HG02623 (cell line): Measurements from ENCODE around the gene CARTPT.

Source experiments
- ATAC-seq: cut with Tn5 transposase; IDR thresholded peaks from one replicate; pipeline ENCODE4 v1.9.1; 2021; ENCODE audit warnings: moderate library complexity; ENCODE audit not compliant: unreplicated experiment

Gene CARTPT

DNA sequence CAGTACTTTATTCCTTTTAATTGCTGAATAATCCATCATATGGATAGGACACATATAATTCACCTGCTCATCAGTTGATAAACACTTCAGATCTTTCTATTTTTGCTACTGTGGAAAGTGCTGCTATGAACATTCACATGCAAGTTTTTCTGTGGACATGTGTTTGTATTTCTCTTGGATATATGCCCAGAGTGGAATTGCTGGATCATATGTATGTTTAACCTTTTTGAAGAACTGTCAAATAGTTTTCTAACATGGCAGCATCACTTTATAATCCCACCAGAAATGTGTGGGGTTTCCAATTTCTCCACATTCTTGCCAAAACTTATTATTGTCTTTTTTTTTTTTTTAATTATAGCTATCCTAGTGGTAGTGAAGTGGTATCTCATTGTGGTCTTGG is 15.1 kb downstream of the CARTPT start:
- ATAC-seq, result no peak

DNA sequence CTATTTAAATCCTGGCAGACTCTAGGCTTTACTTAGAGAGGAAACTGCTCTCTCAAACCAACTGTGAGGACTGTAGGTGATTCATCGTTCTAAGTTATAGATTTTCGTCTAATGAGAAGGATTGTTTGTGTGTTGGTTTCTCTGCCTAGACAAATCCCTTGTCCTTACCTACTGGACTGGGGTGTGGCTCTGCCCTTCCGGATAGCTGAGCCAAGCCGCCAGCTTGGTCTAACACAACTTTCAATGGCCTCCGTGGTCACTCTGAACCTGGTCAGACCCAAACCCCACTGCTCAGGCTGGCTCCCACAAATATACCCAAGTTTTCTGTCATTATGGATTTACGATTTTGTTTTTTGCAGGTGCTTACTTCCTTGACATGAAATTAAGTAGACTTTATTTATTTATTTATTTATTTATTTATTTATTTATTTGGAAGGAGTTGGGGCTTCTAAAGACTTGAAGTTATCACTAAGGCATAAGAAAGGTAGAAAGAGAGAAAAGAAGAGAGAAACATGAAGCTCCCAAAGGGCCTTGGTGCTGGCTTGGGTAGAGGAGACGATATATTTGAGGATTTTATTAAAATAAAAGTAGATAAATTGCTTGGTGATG is 19.0 kb downstream of the CARTPT start:
- no peak for ATAC-seq

DNA sequence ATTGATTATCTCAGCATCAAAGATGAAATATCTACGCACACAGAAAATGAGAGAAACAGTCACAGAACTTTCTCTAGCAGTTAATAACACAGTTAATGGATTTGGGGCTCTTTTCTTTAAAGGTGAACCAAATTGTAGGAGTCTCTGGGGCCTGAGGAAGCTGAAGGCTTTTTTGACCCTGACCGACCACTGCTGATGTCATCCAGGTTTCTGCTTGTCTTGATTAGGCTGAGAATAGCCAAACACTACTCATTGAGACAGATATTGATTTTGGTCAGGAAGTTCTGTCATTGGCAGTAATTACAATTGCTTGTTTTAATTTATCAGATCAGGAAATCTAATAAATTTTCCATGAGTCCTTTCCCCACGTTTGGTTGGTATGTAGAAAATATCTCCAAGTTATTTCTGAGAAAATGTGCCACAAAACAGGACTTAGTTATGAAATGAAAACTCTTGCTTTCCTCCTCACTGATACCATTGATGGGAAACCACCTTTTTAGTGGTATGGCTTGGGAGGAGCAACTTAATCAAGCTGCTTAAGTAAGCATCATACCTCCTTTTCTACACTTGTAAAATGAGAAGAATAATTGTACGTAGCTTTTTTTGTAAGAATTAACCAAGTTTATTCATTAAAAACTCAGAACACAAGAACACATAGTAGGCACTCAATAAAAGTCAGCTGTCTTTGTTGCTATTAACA is 19.7 kb downstream of the CARTPT start:
- ATAC-seq, result no peak

DNA sequence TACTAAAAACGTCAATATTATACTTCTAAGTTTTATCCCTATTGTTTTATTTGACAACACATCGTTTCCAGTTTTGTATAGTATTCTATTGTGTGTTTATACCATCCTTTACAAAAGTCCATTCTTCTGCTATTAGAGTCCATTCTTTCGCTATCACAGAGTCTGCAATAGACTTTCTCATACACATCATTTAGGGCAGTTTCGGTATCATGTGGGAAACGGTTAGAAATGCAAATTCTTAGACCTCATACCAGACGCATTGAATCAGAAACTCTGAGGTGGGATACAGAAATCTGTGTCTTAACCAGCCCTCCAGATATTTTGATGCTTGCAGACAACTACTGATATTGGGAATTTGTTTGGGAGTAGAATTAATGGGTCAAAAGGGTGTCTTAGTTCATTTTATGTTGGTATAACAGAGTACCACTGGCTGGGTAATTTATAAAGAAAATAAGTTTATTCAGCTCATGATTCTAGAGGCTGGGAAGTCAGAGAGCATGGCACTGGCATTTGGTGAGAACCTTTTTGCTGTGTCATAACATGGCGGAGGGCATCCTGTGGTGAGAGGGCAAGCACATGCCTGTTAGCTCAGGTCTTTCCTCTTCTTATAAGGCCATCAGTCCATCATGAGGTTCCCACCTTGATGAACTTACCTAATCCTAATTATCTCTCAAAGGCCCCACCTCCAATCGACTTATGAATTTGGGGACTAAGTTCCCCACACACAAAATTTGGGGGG is 21.1 kb downstream of the CARTPT start:
- peak; percentile 93 for ATAC-seq

DNA sequence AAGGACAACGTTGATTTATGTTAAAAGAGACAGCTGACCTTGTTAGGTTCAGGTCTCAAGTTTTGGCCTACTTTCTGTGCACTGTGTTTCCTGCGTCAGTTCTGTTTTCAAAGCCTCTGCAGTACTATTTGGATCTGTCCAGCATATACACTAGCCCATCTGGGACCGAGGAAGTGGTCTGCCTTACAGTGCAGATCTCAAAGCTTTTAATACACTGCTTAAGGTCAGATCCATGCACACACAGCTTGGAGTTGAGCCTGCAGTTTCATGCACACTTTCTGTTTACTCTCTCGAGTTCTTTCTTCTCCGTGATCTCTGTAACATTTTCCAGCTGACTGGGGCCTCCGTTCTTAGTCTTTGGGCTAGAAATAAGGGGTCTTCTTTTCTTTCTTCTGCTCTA is 24.1 kb downstream of the CARTPT start:
- ATAC-seq, result no peak

DNA sequence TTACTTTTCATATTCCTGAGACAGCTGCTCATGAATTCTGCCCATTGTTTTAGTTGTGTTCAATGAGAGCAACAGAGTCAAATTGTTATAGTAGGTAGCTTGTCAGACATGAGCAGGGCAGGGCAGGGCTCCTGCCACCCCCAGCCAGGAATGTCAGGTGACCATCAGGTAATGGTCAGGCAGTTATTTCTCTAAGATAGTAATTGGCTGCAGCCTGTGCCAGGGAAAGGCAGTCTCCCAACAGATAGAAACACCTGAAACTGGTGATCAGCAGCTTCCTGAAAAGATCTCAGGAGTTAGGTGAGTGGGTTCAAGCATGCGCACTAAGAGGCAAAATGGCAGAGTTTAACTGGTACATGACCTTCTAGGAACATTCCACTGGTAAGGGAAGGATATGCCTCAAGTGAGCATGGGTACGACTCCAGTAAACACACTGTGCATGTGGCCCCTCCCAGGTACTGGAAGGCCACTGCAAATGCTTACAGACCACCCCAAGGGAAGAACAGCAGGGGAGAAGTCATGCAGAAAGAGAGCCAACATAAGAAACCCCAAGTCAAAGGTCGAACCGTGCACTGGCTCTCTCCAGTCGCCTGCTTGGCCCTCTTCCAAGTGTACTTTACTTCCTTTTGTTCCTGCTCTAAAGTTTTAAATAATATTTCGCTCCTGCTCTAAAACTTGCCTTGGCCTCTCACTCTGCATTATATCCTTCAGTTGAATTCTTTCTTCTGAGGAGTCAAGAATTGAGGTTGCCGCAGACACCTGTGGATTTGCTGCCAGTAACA is 25.1 kb downstream of the CARTPT start:
- ATAC-seq, result no peak

DNA sequence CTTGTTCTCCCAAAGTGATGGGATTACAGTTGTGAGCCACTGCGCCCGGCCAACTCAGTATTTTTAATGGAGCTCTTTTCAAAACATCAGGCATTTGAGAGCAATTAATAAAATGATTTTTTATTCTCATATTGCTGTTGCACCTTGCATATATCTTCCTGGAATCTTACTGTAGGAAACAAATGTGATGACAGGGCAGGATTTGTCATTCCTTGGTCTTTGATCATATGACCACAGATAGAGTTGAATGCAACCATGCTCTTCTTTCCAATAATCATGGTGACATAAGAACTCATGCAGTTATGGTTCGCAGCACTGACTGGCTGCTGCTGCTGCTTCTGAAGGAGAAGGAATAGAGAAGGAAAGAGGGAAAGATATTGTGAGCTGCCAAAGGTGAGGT is 28.1 kb downstream of the CARTPT start:
- no peak for ATAC-seq

DNA sequence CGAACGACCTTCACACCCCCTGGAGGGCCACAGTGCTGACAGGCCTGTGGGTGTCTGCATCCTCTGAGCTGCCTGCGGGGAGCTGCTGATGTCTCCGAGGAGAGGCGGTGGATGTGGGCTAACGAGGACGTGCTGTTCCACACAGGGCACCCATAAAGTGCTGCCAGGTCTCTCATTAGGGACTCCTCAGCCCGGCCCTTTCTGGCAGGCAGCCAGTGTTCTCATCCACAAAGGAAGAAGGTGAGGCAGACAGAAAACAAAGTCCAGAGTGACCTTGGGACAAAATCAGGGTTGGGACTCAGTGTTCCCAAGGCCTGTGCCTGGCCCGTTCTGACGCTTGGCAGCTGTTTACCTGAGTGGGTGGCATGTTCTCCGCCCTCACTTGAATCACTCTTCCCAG is 29.3 kb downstream of the CARTPT start:
- no peak for ATAC-seq

DNA sequence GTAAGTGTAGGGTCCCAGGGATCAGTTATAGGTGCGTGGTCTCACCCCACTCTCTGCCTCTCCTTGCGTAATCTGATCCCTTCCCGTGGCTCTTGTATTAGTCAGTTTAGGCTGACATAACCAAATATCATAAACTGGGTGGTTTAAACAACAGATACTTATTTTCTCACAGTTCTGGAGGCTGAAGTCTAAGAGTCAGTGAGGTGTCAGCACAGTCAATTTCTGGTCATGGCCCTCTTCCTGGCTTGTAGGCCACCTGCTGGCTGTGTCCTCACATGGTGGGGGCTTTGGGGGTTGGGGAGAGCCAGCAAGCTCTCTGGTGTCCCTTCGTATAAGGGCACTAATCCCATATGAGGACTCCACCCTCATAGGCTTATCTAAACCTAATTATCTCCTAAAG is 32.3 kb downstream of the CARTPT start:
- ATAC-seq, result no peak

DNA sequence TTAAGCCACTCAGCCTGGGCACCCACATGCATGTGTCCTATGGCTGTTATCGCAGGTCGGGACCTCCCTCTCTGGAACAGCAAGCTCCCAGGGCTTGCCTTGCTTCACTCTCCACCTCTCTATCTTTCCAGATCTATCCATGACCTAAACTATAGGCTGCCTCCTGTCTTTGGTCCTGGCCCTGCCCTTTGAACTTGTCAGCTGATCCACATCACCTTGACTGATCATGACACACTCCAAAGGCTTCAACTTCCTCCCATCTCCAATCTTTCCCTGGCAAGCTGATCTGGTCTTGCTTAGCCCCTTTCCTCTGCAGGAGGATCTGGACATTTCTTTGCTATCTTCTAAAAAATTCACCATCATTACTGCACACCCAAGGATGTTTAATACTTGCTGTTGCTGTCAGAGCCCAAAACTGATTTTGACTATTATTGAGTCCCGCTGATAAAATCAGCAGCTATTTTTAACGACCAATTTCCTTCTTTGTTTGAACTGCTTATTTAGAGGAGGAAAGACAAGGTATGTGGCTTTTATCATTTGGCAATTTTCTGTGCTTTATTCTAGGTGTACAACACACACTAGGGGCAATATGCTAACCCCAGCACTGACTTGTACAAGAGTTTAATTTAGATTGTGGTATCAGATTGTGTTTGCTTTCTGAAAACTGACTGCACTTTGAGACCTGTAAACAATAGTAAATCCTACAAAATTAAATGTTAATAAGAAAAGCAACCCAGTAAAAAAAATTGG is 33.5 kb downstream of the CARTPT start:
- no peak for ATAC-seq

DNA sequence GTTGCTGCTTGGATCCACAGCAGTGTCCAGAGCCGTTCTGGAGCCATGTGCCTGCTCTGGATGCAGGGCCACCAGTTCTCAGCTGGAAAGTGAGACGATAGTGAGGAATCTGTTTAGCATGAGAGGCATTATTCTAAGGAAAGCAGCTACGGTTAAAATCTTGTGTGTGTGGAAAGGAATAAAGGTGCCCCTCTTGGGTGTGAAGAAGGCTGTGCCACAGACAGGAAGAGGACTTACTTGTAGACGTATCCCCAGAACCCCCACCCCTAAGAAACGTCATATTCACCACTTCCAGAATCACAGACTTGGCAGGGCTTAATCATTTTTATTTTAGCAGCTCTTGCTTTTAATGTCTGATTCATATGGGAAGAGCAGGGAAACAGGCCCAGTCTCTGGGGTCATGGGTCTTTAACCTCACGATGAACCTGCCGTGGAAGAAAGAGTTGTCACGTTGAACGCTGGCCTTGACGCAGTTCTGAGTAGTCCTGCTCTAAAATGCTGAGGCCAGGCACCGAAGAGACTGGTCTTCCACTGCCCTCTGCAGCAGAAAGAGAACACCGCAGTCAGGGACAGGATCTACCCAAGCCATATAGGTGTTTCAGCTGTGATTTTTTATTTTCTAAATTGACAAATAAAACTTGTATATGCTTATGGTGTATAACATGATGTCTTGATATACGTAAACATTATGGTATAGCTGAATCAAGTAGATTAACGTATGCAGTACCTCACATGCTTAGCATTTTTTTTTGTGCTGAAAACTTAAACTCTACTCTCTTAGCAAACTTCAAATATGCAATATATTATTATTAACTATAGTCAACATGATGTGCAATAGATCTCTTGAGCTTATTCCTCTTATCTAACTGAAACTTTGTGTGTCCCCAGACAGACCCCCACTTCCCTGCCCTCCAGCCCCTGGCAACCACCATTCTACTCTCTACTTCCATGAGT is 38.8 kb downstream of the CARTPT start:
- ATAC-seq, result peak; percentile 90

DNA sequence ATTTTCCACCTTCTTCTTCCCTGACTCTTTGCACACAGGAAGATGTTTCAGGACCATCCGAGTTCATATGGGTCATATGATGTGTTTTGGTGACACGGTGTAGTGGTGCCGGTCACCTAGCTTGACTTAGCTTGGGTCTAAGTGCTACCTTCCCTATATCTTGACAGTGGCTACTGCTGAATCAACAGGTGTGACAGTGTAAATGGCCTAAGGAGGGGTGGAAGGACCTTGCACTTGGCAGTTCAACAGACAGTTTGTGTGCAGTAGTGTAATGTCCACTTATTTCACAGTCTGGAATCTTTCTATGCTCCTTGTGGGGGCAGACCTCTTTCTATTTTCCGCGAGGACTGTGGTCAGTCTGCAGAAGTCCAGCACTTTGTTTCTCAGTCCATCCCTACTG is 43.8 kb downstream of the CARTPT start:
- no peak for ATAC-seq

DNA sequence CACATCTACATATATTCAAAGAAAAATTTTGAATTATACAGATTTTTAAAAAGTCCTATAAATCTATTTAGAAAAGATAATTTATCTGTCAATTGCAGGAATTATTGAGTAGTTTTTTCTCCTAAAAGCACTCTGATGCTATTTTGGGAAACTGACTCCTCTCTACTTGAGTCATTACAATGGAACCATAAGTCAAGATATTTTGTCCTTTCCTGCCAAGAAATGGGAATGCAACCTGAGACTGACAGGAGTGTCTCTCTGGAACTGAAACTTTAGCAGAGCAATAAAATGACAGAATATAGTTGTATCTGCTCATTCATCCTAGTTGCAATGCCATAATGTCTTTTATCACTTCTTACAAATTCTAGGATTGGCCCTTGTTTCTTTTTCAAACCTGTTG is 48.6 kb downstream of the CARTPT start:
- ATAC-seq, result no peak

DNA sequence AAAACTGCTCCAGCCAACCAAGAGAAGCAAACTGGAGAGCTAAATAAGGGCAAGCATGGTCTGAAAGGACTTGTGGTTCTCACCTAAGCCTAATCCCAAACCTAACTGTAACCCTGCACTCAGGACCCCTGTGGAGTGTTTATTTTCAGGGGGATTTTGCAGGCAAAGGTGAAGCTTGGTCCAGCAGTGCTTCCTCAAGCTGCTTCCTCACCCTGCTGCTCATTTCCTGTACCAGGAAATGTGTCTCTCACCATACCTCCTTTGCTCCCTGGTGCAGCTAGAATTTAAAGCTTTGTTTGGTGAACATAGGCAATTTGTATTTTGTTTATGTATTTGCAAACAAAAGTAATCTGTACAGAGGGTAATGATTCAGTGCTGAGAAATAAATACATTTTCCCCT is 50.2 kb downstream of the CARTPT start:
- ATAC-seq, result no peak

DNA sequence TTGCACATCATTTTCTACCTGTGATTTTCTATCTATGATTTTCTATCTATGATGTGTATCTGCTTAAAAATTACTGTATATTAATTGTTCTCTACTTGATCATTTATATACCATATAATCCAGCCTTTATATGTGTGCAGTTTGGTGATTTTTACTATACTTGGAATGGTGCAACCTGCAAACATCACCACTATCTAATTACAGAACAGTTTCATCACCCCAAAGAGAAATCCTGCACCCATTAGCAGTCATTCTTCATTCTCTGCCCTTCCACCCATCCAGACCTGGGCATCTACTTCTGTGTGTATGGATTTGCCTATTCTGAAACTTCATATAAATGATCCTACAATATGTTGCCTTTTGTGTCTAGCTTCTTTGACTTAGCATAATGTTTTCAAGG is 51.3 kb downstream of the CARTPT start:
- ATAC-seq, result no peak
